B cell (primary cell): ENCODE data around the gene CEBPB. TPM values are rescaled to one million over a fixed set of nuclear protein-coding genes. Genes with fewer than 3 reads are reported as not detected.

Source experiments
- ATAC-seq: fragments of 200-7000 bp; cut with Tn5 transposase; one replicate; pipeline ENCODE4 v1.10.0; 2021; ENCODE audit warnings: low read depth, mild to moderate bottlenecking, moderate number of reproducible peaks, moderate library complexity
- CTCF ChIA-PET: fragments of 350-600 bp; sonication (Branson Sonifier 250); formaldehyde crosslinking; loops from one replicate; lab custom pipeline; 2021; ENCODE audit warnings: antibody characterized with exemption, inconsistent platforms; lab: Charles Lee
- POLR2A ChIA-PET: fragments of 350-600 bp; sonication (Branson Sonifier 250); formaldehyde crosslinking; loops from one replicate; lab custom pipeline; 2021; ENCODE audit warnings: antibody characterized with exemption; lab: Charles Lee
- DNase-seq: peaks from one replicate; pipeline ENCODE4 v3.0.0; 2013
- H2AFZ ChIP-seq: 2 replicates; pipeline ENCODE4 v1.6.1; 2012; ENCODE audit warnings: mild to moderate bottlenecking, low read depth, low read length; ENCODE audit not compliant: insufficient read depth, poor library complexity, severe bottlenecking
- H3K27ac ChIP-seq, 2 donors: 1 replicate in 1 of 2; 2 replicates in 1 of 2; pipeline ENCODE4 v1.5.1; 2012 to 2013; ENCODE audit warnings: low read length in 2 of 2, mild to moderate bottlenecking in 2 of 2, moderate library complexity in 1 of 2
- H3K27me3 ChIP-seq, 4 experiments: fragments of 200-600 bp in 1 of 4; sonication (generic) in 1 of 4; replicated peaks in 1 of 4; 1 replicate in 2 of 4; 2 replicates in 2 of 4; pipeline versions ENCODE4 v1.6.1 to v1.7.0; 2013 to 2016; ENCODE audit warnings: low read length in 3 of 4, mild to moderate bottlenecking in 2 of 4, mixed read lengths in 1 of 4, moderate library complexity in 1 of 4; ENCODE audit not compliant: insufficient read depth in 4 of 4, control insufficient read depth in 3 of 4; ENCODE audit errors: control extremely low read depth in 1 of 4
- H3K36me3 ChIP-seq, 2 experiments: replicated peaks in 1 of 2; 1 replicate in 1 of 2; 2 replicates in 1 of 2; pipeline versions ENCODE4 v1.6.1 to v1.7.1; 2013; ENCODE audit warnings: low read length in 1 of 2; ENCODE audit not compliant: insufficient read depth in 2 of 2, control insufficient read depth in 1 of 2; ENCODE audit errors: control extremely low read depth in 1 of 2, extremely low read depth in 1 of 2
- H3K4me1 ChIP-seq, 2 donors: fragments of 200-600 bp in 1 of 2; sonication (generic) in 1 of 2; 1 replicate in 1 of 2; 2 replicates in 1 of 2; pipeline versions ENCODE4 v1.5.1 to v1.6.1; 2013 to 2017; ENCODE audit warnings: low read length in 2 of 2; ENCODE audit not compliant: control insufficient read depth in 2 of 2, insufficient read depth in 2 of 2
- H3K4me2 ChIP-seq: replicated peaks from 2 replicates; pipeline ENCODE3; 2012; ENCODE audit warnings: mild to moderate bottlenecking, low read depth, low read length; ENCODE audit not compliant: poor library complexity, severe bottlenecking
- H3K4me3 ChIP-seq, 5 experiments: fragments of 200-600 bp in 1 of 5; sonication (generic) in 1 of 5; 1 replicate in 3 of 5; 2 replicates in 2 of 5; pipeline versions ENCODE4 v1.5.1 to v1.7.0; 2011 to 2016; ENCODE audit warnings: low read length in 4 of 5, mild to moderate bottlenecking in 4 of 5, low read depth in 2 of 5, control low read depth in 1 of 5, moderate library complexity in 1 of 5; ENCODE audit not compliant: insufficient read depth in 1 of 5; ENCODE audit errors: control extremely low read depth in 1 of 5, extremely low read depth in 1 of 5
- H3K79me2 ChIP-seq: fragments of 200-600 bp; sonication (generic); one replicate; pipeline ENCODE4 v1.6.0; 2016; ENCODE audit warnings: low read length; ENCODE audit not compliant: control insufficient read depth, insufficient read depth
- H3K9ac ChIP-seq: fragments of 200-600 bp; sonication (generic); 2 replicates; pipeline ENCODE4 v1.6.1; 2017; ENCODE audit warnings: mild to moderate bottlenecking, low read length, moderate library complexity
- H3K9me3 ChIP-seq, 3 donors: one replicate each; pipeline versions ENCODE4 v1.6.1 to v1.7.1; 2013; ENCODE audit warnings: low read length in 2 of 3; ENCODE audit not compliant: control insufficient read depth in 2 of 3, insufficient read depth in 1 of 3; ENCODE audit errors: control extremely low read depth in 1 of 3
- H4K20me1 ChIP-seq: 2 replicates; pipeline ENCODE4 v1.6.0; 2012; ENCODE audit warnings: mild to moderate bottlenecking, low read length; ENCODE audit not compliant: insufficient read depth, control insufficient read depth, poor library complexity, severe bottlenecking
- H3K27ac Mint-ChIP-seq: one replicate; pipeline ENCODE4 v1.8.0; 2021; ENCODE audit warnings: mixed read lengths
- H3K27me3 Mint-ChIP-seq: one replicate; pipeline ENCODE4 v1.8.0; 2021; ENCODE audit warnings: mixed read lengths
- H3K4me1 Mint-ChIP-seq: one replicate; pipeline ENCODE4 v1.8.0; 2021; ENCODE audit warnings: mixed read lengths
- H3K4me3 Mint-ChIP-seq: one replicate; pipeline ENCODE4 v1.8.0; 2021; ENCODE audit warnings: mixed read lengths
- H3K9me3 Mint-ChIP-seq: one replicate; pipeline ENCODE4 v1.8.0; 2022; ENCODE audit warnings: mixed read lengths; ENCODE audit not compliant: insufficient read depth
- CTCF ChIP-seq: fragments of 200-600 bp; IDR thresholded peaks from one replicate; pipeline ENCODE4 v1.8.0; 2022; ENCODE audit warnings: antibody characterized with exemption, mild to moderate bottlenecking
- EZH2 ChIP-seq: IDR thresholded peaks from 2 replicates; pipeline ENCODE4 v1.6.1; 2012; ENCODE audit warnings: borderline replicate concordance, low read depth, mild to moderate bottlenecking, moderate library complexity, low read length; ENCODE audit not compliant: insufficient read depth, poor library complexity, severe bottlenecking
- WGBS: methylation state at CpG from one replicate; pipeline ENCODE4 v1.1.5; 2013; ENCODE audit warnings: missing lambda C conversion rate; ENCODE audit not compliant: insufficient coverage; 5-methylcytosine and 5-hydroxymethylcytosine counted together
- intact Hi-C: fragments of 100-400 bp; cut with micrococcal nuclease; formaldehyde crosslinking; loops from one replicate; pipeline ENCODE4 v1.10.0; 2022
- polyA plus RNA-seq: library from polyadenylated mRNA; depleted of rRNA; stranded (reverse); fragments of >200 nt; gene quantifications from 2 replicates; pipeline ENCODE4 v1.2.3, GENCODE V29; 2012
- total RNA-seq, 2 donors: library from RNA; stranded (reverse); fragments of 120-200 nt in 1 of 2; gene quantifications; 1 replicate in 1 of 2; 2 replicates in 1 of 2; pipeline versions ENCODE4 v1.2.3 to v1.2.4, GENCODE V29; 2013 to 2022

CEBPB gene
- total and polyA plus RNA-seq, 2 donors (not counting 1 experiment from before 2014, with no cell fraction given) = 25.8 to 28.7 TPM

GRCh38 chr20:50145566-50145965, 45.1 kb upstream of the CEBPB start:
- Histone ChIP-seq H3K4me2 (peak overlapping the region; percentile 76), H3K36me3 (peaks cover 2 to 42% of the 10 kb centered on the region in 2 experiments), H3K4me3 (no peak overlapping the region), H3K9me3 (no peaks in the 10 kb centered on the region), H3K79me2 (peaks cover 63% of the 10 kb centered on the region), H3K27me3 (no peaks in the 10 kb centered on the region), H2AFZ (no peak overlapping the region), H3K27ac (peak overlapping the region; percentile 90 to 95), H3K9ac (no peak overlapping the region), H3K4me1 (peaks cover 22 to 23% of the 10 kb centered on the region in 2 donors), H4K20me1 (peaks cover 16% of the 10 kb centered on the region)
- 100% methylated on average over 2 of the region's 6 CpGs for WGBS
- DNase-seq = no peak
- Mint-ChIP-seq H3K9me3 (no peaks in the 10 kb centered on the region), H3K4me1 (peaks cover 39% of the 10 kb centered on the region), H3K4me3 (peak overlapping the region; percentile 74), H3K27ac (peak overlapping the region; percentile 97), H3K27me3 (no peaks in the 10 kb centered on the region)
- POLR2A ChIA-PET = no interaction called here
- CTCF ChIA-PET = interaction anchor here (1.5 kb wide), 2 partner anchors 12 to 25 kb away, joined by 3 to 4 read pairs; no protein-coding TSS in a partner anchor
- intact Hi-C loops = no loop called here
- ATAC-seq = no peak
- TF ChIP-seq EZH2 (no peak), CTCF (no peak)

GRCh38 chr20:50146214-50146613, 44.4 kb upstream of the CEBPB start:
- peak overlapping the region; percentile 53 for H3K9ac ChIP-seq
- H3K4me3 ChIP-seq = peak overlapping the region in 4 of 5 experiments; percentile 1 to 35 (median 18)
- no peaks in the 10 kb centered on the region for H3K9me3 Mint-ChIP-seq
- H3K4me3 Mint-ChIP-seq = peak overlapping the region; percentile 74
- H3K27me3 ChIP-seq = no peaks in the 10 kb centered on the region
- peaks cover 63% of the 10 kb centered on the region for H3K79me2 ChIP-seq
- ATAC-seq = no peak
- peak overlapping the region; percentile 80 for H2AFZ ChIP-seq
- H3K27ac Mint-ChIP-seq = peak overlapping the region; percentile 97
- H3K36me3 ChIP-seq = peaks cover 2 to 35% of the 10 kb centered on the region in 2 experiments
- peaks cover 22 to 23% of the 10 kb centered on the region in 2 donors for H3K4me1 ChIP-seq
- TF ChIP-seq CTCF (no peak), EZH2 (no peak)
- H3K27ac ChIP-seq = peak overlapping the region; percentile 90 to 95
- intact Hi-C loops = no loop called here
- WGBS = 90% methylated on average over 5 of the region's 6 CpGs
- ChIA-PET POLR2A (no interaction called here), CTCF (no interaction called here)
- peaks cover 10% of the 10 kb centered on the region for H4K20me1 ChIP-seq
- no peaks in the 10 kb centered on the region for H3K27me3 Mint-ChIP-seq
- no peak for DNase-seq
- H3K4me2 ChIP-seq = peak overlapping the region; percentile 76
- peaks cover 44% of the 10 kb centered on the region for H3K4me1 Mint-ChIP-seq
- no peaks in the 10 kb centered on the region for H3K9me3 ChIP-seq
